Fibroblast of lung (primary cell): Measurements from ENCODE around the gene PTBP2. TPM values are rescaled to one million over a fixed set of nuclear protein-coding genes. Genes with fewer than 3 reads are reported as not detected.

Source experiments
- DNase-seq, 2 donors: peaks; one replicate each; pipeline versions ENCODE4 v3.0.0 to v3.0.0-alpha.2; 2010; ENCODE audit warnings: low read depth in 2 of 2
- H2AFZ ChIP-seq: 2 replicates; pipeline ENCODE4 v1.5.1; 2012; ENCODE audit warnings: low read length, control low read depth, inconsistent platforms
- H3K27ac ChIP-seq: 2 replicates; pipeline ENCODE4 v1.5.1; 2011; ENCODE audit warnings: low read length, control low read depth; ENCODE audit not compliant: insufficient read depth
- H3K27me3 ChIP-seq: 2 replicates; pipeline ENCODE4 v1.5.1; 2011; ENCODE audit warnings: mild to moderate bottlenecking, low read length; ENCODE audit not compliant: control insufficient read depth, insufficient read depth
- H3K36me3 ChIP-seq: 2 replicates; pipeline ENCODE4 v1.5.1; 2011; ENCODE audit warnings: low read length; ENCODE audit not compliant: control insufficient read depth, insufficient read depth
- H3K4me1 ChIP-seq: 2 replicates; pipeline ENCODE4 v1.5.1; 2011; ENCODE audit warnings: low read length; ENCODE audit not compliant: control insufficient read depth, insufficient read depth; ENCODE audit errors: extremely low read depth
- H3K4me2 ChIP-seq: 2 replicates; pipeline ENCODE4 v1.5.1; 2011; ENCODE audit warnings: low read length, control low read depth; ENCODE audit not compliant: insufficient read depth; ENCODE audit errors: extremely low read depth
- H3K4me3 ChIP-seq, 4 experiments: fragments of 200-600 bp in 1 of 4; sonication (generic) in 1 of 4; replicated peaks in 1 of 4; 2 replicates each; pipeline ENCODE4 v1.5.1; 2011 to 2016; ENCODE audit warnings: low read length in 4 of 4, low read depth in 3 of 4, mild to moderate bottlenecking in 3 of 4, control low read depth in 2 of 4, inconsistent platforms in 1 of 4, mixed read lengths in 1 of 4; ENCODE audit not compliant: insufficient read depth in 1 of 4; ENCODE audit errors: control extremely low read depth in 1 of 4
- H3K79me2 ChIP-seq: 2 replicates; pipeline ENCODE4 v1.5.1; 2012; ENCODE audit warnings: mild to moderate bottlenecking, low read length, inconsistent platforms; ENCODE audit not compliant: control insufficient read depth, insufficient read depth
- H3K9ac ChIP-seq: 2 replicates; pipeline ENCODE4 v1.5.1; 2011; ENCODE audit warnings: mild to moderate bottlenecking, low read length, control low read depth; ENCODE audit not compliant: insufficient read depth
- H3K9me3 ChIP-seq: 2 replicates; pipeline ENCODE4 v1.5.1; 2012; ENCODE audit warnings: low read depth, low read length; ENCODE audit not compliant: control insufficient read depth, insufficient read depth
- H4K20me1 ChIP-seq: 2 replicates; pipeline ENCODE4 v1.5.1; 2011; ENCODE audit warnings: low read length; ENCODE audit not compliant: control insufficient read depth, insufficient read depth; ENCODE audit errors: extremely low read depth
- CTCF ChIP-seq, 2 donors: IDR thresholded peaks in 1 of 2; conservative IDR thresholded peaks in 1 of 2; 1 replicate in 1 of 2; 2 replicates in 1 of 2; pipeline ENCODE4 v1.5.1; 2011 to 2012; ENCODE audit warnings: low read length in 2 of 2, control low read depth in 1 of 2, inconsistent platforms in 1 of 2, low read depth in 1 of 2, mild to moderate bottlenecking in 1 of 2
- EZH2 ChIP-seq: IDR thresholded peaks from 2 replicates; pipeline ENCODE4 v1.5.1; 2012; ENCODE audit warnings: low read length, control low read depth, mild to moderate bottlenecking; ENCODE audit errors: missing control alignments
- polyA plus RNA-seq, 2 donors: library from polyadenylated mRNA; depleted of rRNA in 1 of 2; stranded (reverse) in 1 of 2; unstranded in 1 of 2; fragments of >200 nt; gene quantifications; 2 replicates each; pipeline ENCODE4 v1.2.1, GENCODE V29; 2011 to 2012; ENCODE audit warnings: missing spikeins in 1 of 2
- total RNA-seq: library from RNA; depleted of rRNA; stranded (reverse); fragments of >200 nt; gene quantifications from 2 replicates; pipeline ENCODE4 v1.2.1, GENCODE V29; 2014

Gene PTBP2
- total and polyA plus RNA-seq, 2 donors (not counting 1 experiment from before 2014, with no cell fraction given) = 19.7 to 24.6 TPM

- H4K20me1 ChIP-seq = no peaks in the 10 kb centered on the region
- peak overlapping the region; percentile 96 for H2AFZ ChIP-seq
- H3K27ac ChIP-seq = peak overlapping the region; percentile 93
- DNase-seq = no peak
- no peaks in the 10 kb centered on the region for H3K27me3 ChIP-seq
- peaks cover 35% of the 10 kb centered on the region for H3K79me2 ChIP-seq
- H3K36me3 ChIP-seq = peaks cover 2% of the 10 kb centered on the region
- peak overlapping the region; percentile 72 to 95 (median 81) for H3K4me3 ChIP-seq
- no peaks in the 10 kb centered on the region for H3K4me1 ChIP-seq
- H3K4me2 ChIP-seq = peak overlapping the region; percentile 59
- no peaks in the 10 kb centered on the region for H3K9me3 ChIP-seq
- no peak for TF ChIP-seq EZH2
- TF ChIP-seq CTCF (conservative IDR thresholded peaks at IDR 0.05 in 1 of 2, IDR thresholded peaks at IDR 0.05 in 1 of 2; ENCODE audit: low read depth in 1 of 2, low read length in 2 of 2) = no peak
- peak overlapping the region; percentile 98 for H3K9ac ChIP-seq
These were observed 550 bp upstream of the PTBP2 start for GRCh38 chr1:96721053-96721415.

DNA sequence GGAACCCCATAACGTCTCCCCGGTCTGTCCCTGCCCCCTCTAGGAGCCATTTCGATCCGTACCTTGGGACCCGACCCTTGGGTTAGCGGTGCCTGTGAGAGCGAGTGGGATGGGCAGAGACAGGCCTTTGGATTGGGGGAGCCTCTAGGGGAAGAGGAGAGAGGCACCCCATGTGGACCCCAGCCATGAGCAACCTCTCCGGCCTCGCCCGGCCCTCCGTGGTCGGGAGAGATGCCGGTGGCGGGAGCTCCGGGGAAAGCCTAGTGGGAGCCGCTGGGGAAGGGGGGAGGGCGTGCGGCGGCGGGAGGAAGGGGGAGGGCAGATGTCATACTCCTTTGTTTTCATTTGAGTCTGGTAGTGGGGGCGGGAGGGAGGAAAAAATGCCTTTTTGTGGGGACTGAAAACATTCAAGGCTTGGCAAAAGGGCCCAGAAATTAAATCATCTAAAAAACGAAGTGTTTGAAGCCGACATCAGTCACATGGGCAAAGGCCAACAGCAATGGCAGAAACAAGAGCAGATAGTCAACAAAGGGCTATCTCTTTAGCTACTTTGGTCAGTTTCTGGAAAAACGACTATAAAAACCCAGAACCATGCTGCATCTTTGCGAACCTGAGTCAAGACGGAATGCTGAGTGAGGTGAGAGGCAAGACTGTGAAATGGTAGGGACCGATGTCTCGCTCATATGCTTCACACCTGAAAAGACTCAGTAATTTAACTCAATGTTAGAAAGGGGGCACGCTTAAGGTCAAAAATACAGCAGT, 758 bp downstream of the PTBP2 start:
- peak overlapping the region; percentile 98 for H3K9ac ChIP-seq
- H4K20me1 ChIP-seq = no peaks in the 10 kb centered on the region
- H3K36me3 ChIP-seq = peaks cover 2% of the 10 kb centered on the region
- H3K27me3 ChIP-seq = no peaks in the 10 kb centered on the region
- no peak for TF ChIP-seq CTCF (conservative IDR thresholded peaks at IDR 0.05 in 1 of 2, IDR thresholded peaks at IDR 0.05 in 1 of 2; ENCODE audit: low read depth in 1 of 2, low read length in 2 of 2)
- peaks cover 48% of the 10 kb centered on the region for H3K79me2 ChIP-seq
- H2AFZ ChIP-seq = peak overlapping the region; percentile 82
- peak overlapping the region; percentile 54 for H3K4me2 ChIP-seq
- peak; percentile 67 to 86 for DNase-seq
- peak overlapping the region; percentile 72 to 99 (median 91) for H3K4me3 ChIP-seq
- peak overlapping the region; percentile 93 for H3K27ac ChIP-seq
- no peaks in the 10 kb centered on the region for H3K4me1 ChIP-seq
- H3K9me3 ChIP-seq = no peaks in the 10 kb centered on the region

DNA sequence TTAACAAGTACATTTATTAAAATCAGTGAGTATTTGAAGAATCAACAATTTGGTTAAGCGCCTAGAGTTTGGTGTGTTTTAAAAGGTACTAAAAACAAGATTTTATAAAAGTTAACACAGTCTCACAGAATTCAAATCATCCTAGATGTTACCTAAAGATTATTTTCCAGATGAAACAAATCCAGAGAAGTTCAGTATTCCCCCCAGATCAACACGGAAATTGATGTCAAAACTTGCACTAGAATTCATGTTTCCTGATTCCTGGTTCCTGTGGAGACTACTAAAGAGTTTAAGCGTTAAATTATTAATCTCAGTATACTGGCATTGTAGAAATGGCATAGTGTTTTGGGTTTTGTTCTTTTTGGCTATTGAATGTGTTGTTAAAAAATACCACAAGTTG, 1.4 kb downstream of the PTBP2 start:
- Histone ChIP-seq H3K79me2 (peaks cover 54% of the 10 kb centered on the region), H3K9me3 (no peaks in the 10 kb centered on the region), H3K4me3 (peak overlapping the region; percentile 72 to 99 (median 91)), H2AFZ (no peak overlapping the region), H3K4me1 (no peaks in the 10 kb centered on the region), H3K36me3 (peaks cover 2% of the 10 kb centered on the region), H3K27me3 (no peaks in the 10 kb centered on the region), H4K20me1 (no peaks in the 10 kb centered on the region), H3K27ac (peak overlapping the region; percentile 93), H3K4me2 (peak overlapping the region; percentile 27), H3K9ac (peak overlapping the region; percentile 98)
- DNase-seq = no peak
- TF ChIP-seq EZH2 (no peak), CTCF (conservative IDR thresholded peaks at IDR 0.05 in 1 of 2, IDR thresholded peaks at IDR 0.05 in 1 of 2; ENCODE audit: low read depth in 1 of 2, low read length in 2 of 2) (no peak)
